Measurements from ENCODE around the gene PSD. TPM values are rescaled to one million over a fixed set of nuclear protein-coding genes. Genes with fewer than 3 reads are reported as not detected.

The PSD gene
- total RNA-seq, 4 donors from 2014 or later, result 0.30 to 1.1 (median 0.70) TPM

DNA sequence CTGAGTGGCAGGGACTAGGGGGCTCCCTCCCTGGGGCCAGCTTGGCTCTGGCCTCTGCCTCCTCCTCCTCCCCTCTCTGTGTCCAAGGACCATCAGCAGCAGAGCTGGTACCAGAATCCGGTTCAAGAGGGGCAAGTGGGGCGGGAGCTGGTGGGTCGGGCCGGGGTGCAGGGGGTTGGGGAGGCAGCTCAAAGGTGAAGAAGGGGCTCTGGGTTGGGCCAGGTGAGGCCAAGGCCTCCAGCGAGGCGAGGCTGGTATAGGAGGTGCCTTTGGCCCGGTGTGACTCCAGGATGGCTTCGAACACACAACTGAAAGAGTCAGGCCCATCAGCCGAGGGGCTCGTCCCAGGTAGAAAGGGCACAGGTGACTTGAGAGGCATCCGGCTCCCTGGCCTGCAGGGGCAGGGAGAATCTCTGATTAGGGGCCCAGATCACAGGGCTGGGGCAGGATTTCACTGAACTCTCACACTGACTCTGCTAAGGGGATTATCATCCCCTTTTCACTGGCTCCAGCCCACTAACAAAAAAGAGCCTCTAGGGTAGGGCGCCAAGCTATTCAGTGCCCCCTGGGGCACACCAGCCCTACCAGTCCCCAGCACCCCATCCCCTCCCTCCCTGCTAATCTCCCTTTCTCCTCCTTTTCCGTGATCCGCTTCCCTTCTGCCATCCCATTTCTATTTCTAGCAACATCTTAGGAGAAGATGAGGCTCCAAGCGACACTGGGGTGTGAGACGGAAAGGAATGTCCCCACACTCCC, 4.6 kb downstream of the PSD start:
- no peaks in the 10 kb centered on the region for H3K36me3 ChIP-seq
- peaks cover 0 to 98% of the 10 kb centered on the region in 2 donors for H3K27me3 ChIP-seq
- DNase-seq (ENCODE audit: low spot score in 2 of 2), result no peak
- no peak for TF ChIP-seq EP300 (IDR thresholded peaks at IDR 0.05)
- TF ChIP-seq, protein P1, sequence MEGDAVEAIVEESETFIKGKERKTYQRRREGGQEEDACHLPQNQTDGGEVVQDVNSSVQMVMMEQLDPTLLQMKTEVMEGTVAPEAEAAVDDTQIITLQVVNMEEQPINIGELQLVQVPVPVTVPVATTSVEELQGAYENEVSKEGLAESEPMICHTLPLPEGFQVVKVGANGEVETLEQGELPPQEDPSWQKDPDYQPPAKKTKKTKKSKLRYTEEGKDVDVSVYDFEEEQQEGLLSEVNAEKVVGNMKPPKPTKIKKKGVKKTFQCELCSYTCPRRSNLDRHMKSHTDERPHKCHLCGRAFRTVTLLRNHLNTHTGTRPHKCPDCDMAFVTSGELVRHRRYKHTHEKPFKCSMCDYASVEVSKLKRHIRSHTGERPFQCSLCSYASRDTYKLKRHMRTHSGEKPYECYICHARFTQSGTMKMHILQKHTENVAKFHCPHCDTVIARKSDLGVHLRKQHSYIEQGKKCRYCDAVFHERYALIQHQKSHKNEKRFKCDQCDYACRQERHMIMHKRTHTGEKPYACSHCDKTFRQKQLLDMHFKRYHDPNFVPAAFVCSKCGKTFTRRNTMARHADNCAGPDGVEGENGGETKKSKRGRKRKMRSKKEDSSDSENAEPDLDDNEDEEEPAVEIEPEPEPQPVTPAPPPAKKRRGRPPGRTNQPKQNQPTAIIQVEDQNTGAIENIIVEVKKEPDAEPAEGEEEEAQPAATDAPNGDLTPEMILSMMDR (IDR thresholded peaks at IDR 0.05), result no peak
- H3K27ac ChIP-seq, result no peak overlapping the region
- H3K4me3 ChIP-seq, result no peak overlapping the region
- peaks cover 0 to 23% (median 15%) of the 10 kb centered on the region in 4 donors for H3K4me1 ChIP-seq
- WGBS, 2 donors, result 82 to 83% methylated on average over 14 to 16 of the region's 16 CpGs
- H3K9me3 ChIP-seq, result no peaks in the 10 kb centered on the region

DNA sequence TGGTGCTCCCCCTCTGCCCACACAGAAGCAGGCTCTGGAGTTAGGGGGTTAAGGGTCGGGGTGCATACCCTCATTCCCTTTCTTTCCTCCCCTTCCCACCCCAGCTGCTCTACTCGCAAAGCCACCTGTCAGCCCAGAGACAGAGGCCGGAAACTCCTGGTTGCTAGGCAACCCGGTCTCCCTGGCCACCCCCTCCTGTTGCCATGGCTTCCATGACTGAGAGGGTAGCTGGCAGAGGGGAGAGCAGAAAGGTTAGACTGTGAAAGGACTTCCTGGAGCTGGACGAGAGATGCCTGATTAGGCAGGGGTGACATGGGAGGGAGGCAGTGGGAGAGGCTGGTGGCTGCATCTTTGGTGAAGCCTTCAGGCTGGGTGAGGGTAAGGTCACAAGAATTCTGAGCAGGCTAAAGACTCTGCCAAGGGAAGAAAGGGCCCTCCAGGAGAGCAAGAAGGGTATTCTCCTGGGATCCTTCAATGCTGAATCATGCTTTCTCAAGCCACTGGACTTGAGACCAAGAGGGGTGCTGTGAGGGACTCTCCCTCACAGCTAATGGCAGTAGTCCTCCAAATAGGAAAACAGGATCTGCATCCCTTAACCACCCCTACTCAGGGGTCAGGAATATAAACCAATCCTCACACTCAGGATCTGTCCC, 5.4 kb downstream of the PSD start:
- Histone ChIP-seq H3K27ac (no peak overlapping the region), H3K9me3 (no peaks in the 10 kb centered on the region), H3K4me1 (peaks cover 0 to 24% (median 12%) of the 10 kb centered on the region in 4 donors), H3K36me3 (no peaks in the 10 kb centered on the region), H3K4me3 (no peak overlapping the region), H3K27me3 (peaks cover 0 to 97% of the 10 kb centered on the region in 2 donors)
- DNase-seq (ENCODE audit: low spot score in 2 of 2), result no peak
- 13 to 17% methylated on average over 5 of the region's 5 CpGs for WGBS, 2 donors
- TF ChIP-seq EP300 (IDR thresholded peaks at IDR 0.05) (no peak), POLR2A (IDR thresholded peaks at IDR 0.05) (no peak)
- TF ChIP-seq, protein P1 (IDR thresholded peaks at IDR 0.05), result no peak

DNA sequence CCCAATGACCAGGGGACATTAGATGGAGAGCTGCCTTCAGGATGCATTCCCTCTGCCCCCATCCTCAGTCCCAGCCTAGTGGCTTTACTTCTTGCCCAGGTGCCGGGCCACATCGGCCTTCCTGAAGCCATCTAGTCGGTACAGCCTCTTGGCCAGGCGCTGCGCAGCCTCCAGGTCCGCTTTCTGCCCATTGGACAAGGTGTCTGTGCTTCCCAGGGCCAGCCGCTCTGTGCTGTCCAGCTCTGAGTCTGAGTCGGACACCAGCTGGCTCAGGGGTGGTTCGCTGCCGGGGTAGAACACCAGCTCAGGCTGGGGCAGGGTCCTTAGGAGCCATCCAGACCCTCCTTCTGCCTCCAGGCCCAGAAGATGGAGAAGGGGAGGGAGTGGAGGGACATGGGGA, 6.3 kb downstream of the PSD start:
- DNase-seq (ENCODE audit: low spot score in 2 of 2), result no peak
- Histone ChIP-seq H3K4me3 (no peak overlapping the region), H3K4me1 (peaks cover 0 to 25% (median 12%) of the 10 kb centered on the region in 4 donors), H3K27ac (no peak overlapping the region), H3K36me3 (no peaks in the 10 kb centered on the region), H3K27me3 (peaks cover 0 to 97% of the 10 kb centered on the region in 2 donors), H3K9me3 (no peaks in the 10 kb centered on the region)
- 89% methylated on average over 6 to 10 of the region's 10 CpGs for WGBS, 2 donors
- TF ChIP-seq, protein P1 (IDR thresholded peaks at IDR 0.05), result no peak
- TF ChIP-seq EP300 (IDR thresholded peaks at IDR 0.05) (no peak), POLR2A (IDR thresholded peaks at IDR 0.05) (no peak)

GRCh38 chr10:102411341-102412255, 7.0 kb downstream of the PSD start:
- Histone ChIP-seq H3K27ac (no peak overlapping the region), H3K4me3 (no peak overlapping the region), H3K9me3 (no peaks in the 10 kb centered on the region), H3K27me3 (peaks cover 0 to 97% of the 10 kb centered on the region in 2 donors), H3K4me1 (peaks cover 0 to 25% (median 12%) of the 10 kb centered on the region in 4 donors), H3K36me3 (no peaks in the 10 kb centered on the region)
- WGBS, 2 donors, result 80 to 85% methylated on average over 14 of the region's 14 CpGs
- no peak for DNase-seq (ENCODE audit: low spot score in 2 of 2)
- TF ChIP-seq EP300 (IDR thresholded peaks at IDR 0.05), result no peak
- no peak for TF ChIP-seq POLR2A (IDR thresholded peaks at IDR 0.05)

DNA sequence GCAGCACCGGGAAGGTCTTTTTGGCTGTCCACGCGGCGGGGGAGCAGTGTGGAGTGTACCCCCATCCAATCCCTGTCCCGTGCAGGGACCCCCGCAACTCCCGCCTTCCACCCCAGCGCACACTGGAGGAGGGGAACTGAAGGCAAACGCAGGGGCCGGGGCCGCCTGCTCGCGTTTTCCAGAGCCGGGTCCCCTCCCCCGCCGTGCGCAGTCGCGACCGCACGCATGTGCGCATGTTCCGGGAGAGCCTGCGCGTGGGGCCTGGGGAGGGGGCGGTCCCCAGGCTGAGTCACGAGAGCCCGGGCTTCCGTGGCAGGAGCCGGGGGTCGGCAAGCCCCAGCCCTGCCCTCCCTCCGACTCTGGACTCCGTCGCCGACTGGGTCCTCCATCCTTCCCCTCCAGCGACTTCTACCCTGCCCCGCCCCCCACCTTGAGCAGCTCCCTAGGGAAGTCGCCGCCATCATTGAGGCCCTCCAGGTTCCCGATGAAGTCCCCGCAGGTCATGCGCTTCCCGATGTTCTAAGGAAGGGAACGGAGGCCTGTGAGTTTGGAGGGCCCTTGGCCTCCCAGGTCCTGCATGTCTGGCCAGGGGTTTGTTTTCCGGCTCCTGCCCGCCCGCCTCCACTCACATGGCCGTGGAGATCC, 8.0 kb downstream of the PSD start:
- Histone ChIP-seq H3K4me3 (peak overlapping the region in 1 of 4 donors; percentile 27), H3K27me3 (peaks cover 0 to 87% of the 10 kb centered on the region in 2 donors), H3K9me3 (no peaks in the 10 kb centered on the region), H3K27ac (no peak overlapping the region), H3K4me1 (peaks cover 0 to 25% (median 12%) of the 10 kb centered on the region in 4 donors), H3K36me3 (no peaks in the 10 kb centered on the region)
- no peak for DNase-seq (ENCODE audit: low spot score in 2 of 2)
- 1 to 2% methylated on average over 17 to 45 of the region's 48 CpGs for whole genome bisulfite sequencing, 2 donors
- TF ChIP-seq EP300 (IDR thresholded peaks at IDR 0.05) (no peak), POLR2A (IDR thresholded peaks at IDR 0.05) (no peak)
- TF ChIP-seq, protein P1 (IDR thresholded peaks at IDR 0.05), result no peak
